Stimulated activated naive CD8-positive, alpha-beta T cell treated with anti-CD3 and anti-CD28 coated beads, Interleukin-15, Interleukin-2, amounts not matched to agents 100 U/mL and 50 U/mL, for 24 hours (primary cell): ENCODE data around the gene NT5C3A.
"Not testable (repeated sequence)": the region's sequence is repeated elsewhere in the genome, so short reads cannot be mapped to it uniquely, and the experiment has no call there.

ENCODE experiments used
- ATAC-seq: fragments of 150-1000 bp; cut with Tn5 transposase; one replicate; pipeline ENCODE4 v1.10.0; 2021
- DNase-seq: peaks from one replicate; pipeline ENCODE4 v3.0.0; 2021

NT5C3A gene

GRCh38 chr7:32979902-32980301, 82.7 kb downstream of the NT5C3A start:
- not testable (repeated sequence) for ATAC-seq

GRCh38 chr7:32979246-32979645, 83.3 kb downstream of the NT5C3A start:
- not testable (repeated sequence) for ATAC-seq, DNase-seq

More at GRCh38 chr7:32979902-32980301, 82.7 kb downstream of the NT5C3A start:
- not testable (repeated sequence) for DNase-seq

DNA sequence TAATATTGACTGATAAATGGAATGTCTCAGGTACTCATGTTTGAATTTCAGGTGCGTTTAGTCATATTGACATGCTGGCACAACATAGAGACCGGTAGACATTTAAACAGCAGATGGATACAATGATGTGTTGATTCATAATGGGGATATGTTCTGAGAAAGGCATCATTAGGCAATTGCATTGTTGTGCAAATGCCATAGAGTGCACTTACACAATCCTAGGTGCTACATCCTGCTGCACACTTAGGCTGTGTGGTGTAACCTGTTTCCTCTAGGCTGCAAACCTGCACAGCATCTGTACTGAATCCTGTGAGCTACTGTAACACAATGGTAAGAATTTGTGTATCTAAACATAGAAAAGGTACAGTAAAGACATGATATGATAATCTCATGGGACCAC, 85.4 kb downstream of the NT5C3A start:
- DNase-seq, ATAC-seq: not testable (repeated sequence)

- DNase-seq, ATAC-seq: not testable (repeated sequence)
Observed at GRCh38 chr7:32971967-32972366, 90.6 kb downstream of the NT5C3A start.

- DNase-seq: not testable (repeated sequence)
Observed at GRCh38 chr7:32967268-32967582, 95.4 kb downstream of the NT5C3A start.

DNA sequence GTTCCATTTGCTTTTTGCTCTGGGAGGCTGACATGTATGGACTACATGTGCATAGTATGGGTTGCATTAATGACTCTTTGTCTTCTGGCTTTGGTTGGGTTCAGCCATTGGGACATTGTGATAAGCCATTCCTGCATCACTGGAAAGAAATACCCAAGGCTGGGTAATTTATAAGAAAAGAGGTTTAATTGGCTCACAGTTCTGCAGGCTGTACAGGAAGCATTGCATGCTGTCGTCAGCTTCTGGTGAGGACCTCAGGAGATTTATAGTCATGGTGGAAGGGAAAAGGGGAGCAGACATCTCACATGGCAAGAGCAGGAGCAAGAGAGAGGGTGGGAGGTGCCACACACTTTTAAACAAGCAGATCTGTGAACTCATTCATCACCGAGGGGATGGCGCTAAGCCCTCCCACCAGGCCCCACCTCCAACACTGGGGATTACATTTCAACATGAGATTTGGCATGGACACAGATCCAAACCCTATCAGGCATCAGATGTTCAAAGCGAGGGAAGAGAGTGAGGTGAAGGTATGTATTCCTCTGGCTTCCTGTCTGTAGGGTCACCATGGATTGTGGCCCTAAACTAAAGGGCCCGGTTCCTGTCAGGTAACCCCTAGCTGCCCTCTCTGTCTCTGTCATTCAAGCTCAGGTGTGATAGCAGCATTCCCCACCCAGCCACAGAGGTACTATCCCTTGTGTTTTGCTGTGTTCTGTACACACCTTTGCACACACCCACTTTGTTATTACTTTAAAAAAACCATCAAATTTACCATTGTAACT, 95.9 kb downstream of the NT5C3A start:
- not testable (repeated sequence) for ATAC-seq, DNase-seq

More at GRCh38 chr7:32967268-32967582, 95.4 kb downstream of the NT5C3A start:
- ATAC-seq: not testable (repeated sequence)

- DNase-seq: not testable (repeated sequence)
- peak; percentile 84 for ATAC-seq
Observed at GRCh38 chr7:32964461-32965159, 98.0 kb downstream of the NT5C3A start.
